AG09319 (cell line): ENCODE measurements around the gene AVPR2.

ENCODE experiments used
- DNase-seq: peaks from one replicate; pipeline ENCODE4 v3.0.0-alpha.2; 2010; ENCODE audit warnings: low read depth; ENCODE audit errors: extremely low read depth
- TF ChIP-seq, protein P1 (sequence below): IDR thresholded peaks from 2 replicates; pipeline ENCODE4 v1.5.1; 2011; ENCODE audit warnings: low read depth, mild to moderate bottlenecking, inconsistent platforms, low read length, moderate library complexity

AVPR2 gene

GRCh38 chrX:153919281-153919680, 14.8 kb downstream of the AVPR2 start:
- no peak for DNase-seq
- TF ChIP-seq, protein P1, sequence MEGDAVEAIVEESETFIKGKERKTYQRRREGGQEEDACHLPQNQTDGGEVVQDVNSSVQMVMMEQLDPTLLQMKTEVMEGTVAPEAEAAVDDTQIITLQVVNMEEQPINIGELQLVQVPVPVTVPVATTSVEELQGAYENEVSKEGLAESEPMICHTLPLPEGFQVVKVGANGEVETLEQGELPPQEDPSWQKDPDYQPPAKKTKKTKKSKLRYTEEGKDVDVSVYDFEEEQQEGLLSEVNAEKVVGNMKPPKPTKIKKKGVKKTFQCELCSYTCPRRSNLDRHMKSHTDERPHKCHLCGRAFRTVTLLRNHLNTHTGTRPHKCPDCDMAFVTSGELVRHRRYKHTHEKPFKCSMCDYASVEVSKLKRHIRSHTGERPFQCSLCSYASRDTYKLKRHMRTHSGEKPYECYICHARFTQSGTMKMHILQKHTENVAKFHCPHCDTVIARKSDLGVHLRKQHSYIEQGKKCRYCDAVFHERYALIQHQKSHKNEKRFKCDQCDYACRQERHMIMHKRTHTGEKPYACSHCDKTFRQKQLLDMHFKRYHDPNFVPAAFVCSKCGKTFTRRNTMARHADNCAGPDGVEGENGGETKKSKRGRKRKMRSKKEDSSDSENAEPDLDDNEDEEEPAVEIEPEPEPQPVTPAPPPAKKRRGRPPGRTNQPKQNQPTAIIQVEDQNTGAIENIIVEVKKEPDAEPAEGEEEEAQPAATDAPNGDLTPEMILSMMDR: no peak

DNA sequence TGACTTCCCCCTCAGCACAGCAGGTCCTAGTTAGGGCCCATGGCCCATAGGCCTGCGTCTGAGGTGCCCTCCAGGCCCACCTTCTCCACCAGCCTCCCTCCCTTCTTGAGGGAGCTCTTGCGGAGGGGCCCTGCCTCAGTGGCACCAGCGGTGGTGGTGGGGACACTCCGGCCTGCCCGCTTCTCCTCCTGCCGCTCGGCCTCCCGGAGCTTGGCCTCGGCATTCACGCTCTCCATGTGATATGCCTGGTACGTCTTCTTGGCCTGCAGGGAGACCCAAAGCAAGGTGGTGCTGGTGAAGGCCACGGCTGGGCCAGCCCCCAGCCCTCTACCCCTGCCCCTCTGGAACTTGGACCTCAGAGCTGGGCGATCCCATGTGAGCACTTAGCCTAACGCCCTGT, 16.1 kb downstream of the AVPR2 start:
- DNase-seq: no peak
- TF ChIP-seq, protein P1: no peak

GRCh38 chrX:153921070-153921469, 16.6 kb downstream of the AVPR2 start:
- DNase-seq: no peak

DNA sequence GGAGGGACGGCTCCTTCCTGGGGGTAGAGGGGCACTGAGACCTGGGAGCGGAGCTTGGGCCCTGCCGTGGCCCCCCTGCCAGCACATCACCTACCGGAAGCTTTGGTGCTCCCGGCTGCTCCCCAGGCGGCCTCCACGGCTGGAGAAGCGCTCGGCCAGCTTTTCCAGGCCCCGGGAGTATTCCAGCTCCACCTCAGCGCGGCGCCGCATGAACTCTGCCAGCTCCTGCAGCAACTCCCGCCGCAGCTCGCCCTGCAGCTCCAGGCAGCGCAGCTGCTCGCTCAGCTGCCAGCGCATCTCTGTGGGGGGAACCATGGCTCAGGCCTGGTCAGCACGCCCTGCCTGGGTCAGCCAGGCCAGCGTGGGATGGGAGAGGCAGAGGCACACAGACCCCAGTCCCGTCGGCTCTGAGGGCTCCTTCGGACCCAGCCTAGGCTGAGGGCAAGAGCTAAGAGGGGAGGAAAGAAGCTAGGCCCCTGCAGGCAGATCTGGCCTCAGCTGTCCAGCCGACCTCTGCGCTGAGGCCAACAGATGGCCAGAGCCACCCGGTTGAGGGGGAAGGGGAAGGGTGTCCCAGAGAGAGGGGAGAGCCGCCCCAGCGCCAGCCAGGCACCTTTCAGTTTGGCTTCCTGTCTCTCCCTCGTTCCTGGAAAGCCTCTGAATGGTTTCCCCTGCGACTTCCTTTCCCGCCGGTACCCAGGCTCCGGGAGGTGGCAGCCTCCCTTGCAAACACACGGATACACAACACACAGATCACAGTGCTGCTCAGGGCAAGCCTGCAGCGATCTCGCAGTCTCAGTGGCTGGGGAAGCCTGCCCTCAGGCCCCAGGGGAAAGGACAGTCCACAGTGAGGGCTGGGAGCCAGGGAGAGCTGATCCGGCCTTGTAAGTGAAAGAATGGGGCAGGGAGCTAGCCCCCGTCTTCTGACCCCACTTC, 17.3 kb downstream of the AVPR2 start:
- TF ChIP-seq, protein P1: no peak
- DNase-seq: no peak

More at GRCh38 chrX:153921070-153921469, 16.6 kb downstream of the AVPR2 start:
- TF ChIP-seq, protein P1: no peak

DNA sequence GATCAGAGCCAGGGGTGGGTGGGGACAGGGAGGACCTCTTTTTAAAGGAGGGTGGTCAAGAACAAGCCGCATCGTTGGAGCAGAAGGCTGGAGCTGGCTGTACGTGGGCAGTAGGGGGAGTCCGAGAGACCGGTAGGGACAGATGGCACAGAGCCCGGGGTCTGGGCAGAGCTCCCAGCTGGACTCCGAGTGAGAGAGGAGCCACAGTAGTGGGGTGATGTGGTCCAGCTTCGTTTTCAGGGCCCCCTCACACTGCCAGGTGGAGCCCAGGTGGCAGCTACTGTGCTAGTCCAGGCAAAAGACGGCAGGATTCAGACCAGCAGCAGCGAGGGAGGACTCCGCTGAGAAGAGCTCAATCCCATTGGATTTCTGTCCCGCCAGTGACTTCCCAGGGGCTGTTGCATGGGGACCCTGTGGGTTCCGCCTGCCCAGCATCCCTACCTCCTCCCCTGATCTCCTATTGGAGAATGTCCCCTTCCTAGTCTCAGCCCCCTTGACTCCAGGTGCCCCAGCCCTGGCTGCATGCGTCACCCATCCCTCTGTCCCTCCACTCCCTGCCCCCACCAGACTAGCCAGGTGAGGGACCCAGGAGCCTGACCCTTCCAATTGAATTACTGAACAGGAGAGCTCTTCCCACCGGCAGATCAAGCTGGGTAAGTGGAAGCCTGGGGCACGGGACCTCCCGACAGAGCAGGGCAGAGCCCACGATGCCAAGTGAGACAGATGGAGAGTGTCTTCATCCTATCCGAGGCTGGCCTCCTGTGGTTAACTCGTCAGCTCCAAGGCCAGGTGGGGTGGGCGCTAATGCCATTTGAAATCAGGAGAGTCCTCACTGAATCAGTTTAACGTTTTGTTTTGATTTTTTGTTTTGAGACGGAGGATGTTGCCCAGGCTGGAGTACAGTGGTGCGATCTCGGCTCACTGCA, 18.7 kb downstream of the AVPR2 start:
- TF ChIP-seq, protein P1: peak; percentile 59
- peak; percentile 8 for DNase-seq

DNA sequence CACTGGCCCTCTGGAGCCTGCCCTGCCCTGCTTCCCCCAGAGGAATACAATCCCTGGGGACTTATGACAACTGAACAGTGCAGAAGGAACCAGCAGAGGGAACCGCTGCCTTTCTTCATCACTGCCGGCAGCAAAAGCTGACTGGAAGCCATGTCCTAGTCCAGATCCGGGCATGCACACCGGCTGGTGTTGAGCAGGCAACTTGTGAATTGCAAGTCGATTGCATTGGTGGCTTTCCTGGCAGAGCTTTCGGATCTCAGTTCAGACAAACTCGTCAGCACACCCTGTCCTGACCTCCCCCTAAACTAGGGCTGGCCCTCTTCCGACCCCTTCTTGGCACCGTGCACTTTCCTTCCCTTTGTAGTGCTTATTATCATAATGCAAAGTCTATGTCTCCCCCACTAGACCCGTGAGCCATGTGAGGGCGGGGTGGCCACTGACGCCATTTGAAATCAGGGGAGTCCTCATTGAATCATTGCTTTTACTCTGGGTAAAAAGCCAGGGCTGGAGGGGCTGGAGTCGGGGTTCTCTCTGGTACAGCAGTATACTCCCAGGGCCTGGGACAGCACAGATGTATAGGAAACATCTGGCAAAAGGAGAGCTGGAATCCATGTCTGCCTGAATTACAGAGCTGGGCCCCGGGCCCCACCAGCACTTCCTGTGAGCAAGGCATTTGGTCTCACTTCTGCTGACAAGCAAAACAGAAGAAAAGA, 19.8 kb downstream of the AVPR2 start:
- DNase-seq: no peak
- TF ChIP-seq, protein P1: no peak
